H9 (cell line): ENCODE data around the gene ARHGAP26. TPM values are rescaled to one million over a fixed set of nuclear protein-coding genes. Genes with fewer than 3 reads are reported as not detected.

ENCODE experiments used
- DNase-seq: peaks from one replicate; pipeline ENCODE4 v3.0.0-alpha.2; 2017
- H2AFZ ChIP-seq: one replicate; pipeline ENCODE4 v1.6.1; 2013; ENCODE audit warnings: mild to moderate bottlenecking, low read length, control low read depth, moderate library complexity
- H2AK5ac ChIP-seq: 2 replicates; pipeline ENCODE4 v1.6.1; 2013; ENCODE audit warnings: low read length, control low read depth, mixed read lengths; ENCODE audit not compliant: insufficient read length
- H2BK120ac ChIP-seq: one replicate; pipeline ENCODE4 v1.6.1; 2013; ENCODE audit warnings: low read depth, mild to moderate bottlenecking, low read length, control low read depth, inconsistent platforms; ENCODE audit not compliant: poor library complexity, severe bottlenecking
- H2BK12ac ChIP-seq: 2 replicates; pipeline ENCODE4 v1.6.1; 2013; ENCODE audit warnings: low read length, control low read depth, mixed read lengths, low read depth; ENCODE audit not compliant: insufficient read length
- H2BK15ac ChIP-seq: 2 replicates; pipeline ENCODE4 v1.6.1; 2013; ENCODE audit warnings: low read depth, low read length, control low read depth
- H2BK20ac ChIP-seq: one replicate; pipeline ENCODE4 v1.6.1; 2013; ENCODE audit warnings: low read depth, mild to moderate bottlenecking, low read length, control low read depth, inconsistent platforms; ENCODE audit not compliant: poor library complexity, severe bottlenecking
- H2BK5ac ChIP-seq: 2 replicates; pipeline ENCODE4 v1.6.1; 2013; ENCODE audit warnings: low read length, control low read depth, mixed read lengths; ENCODE audit not compliant: insufficient read length
- H3K14ac ChIP-seq: 2 replicates; pipeline ENCODE4 v1.6.1; 2013; ENCODE audit warnings: low read length, control low read depth; ENCODE audit not compliant: insufficient read depth
- H3K18ac ChIP-seq: 2 replicates; pipeline ENCODE4 v1.6.1; 2013; ENCODE audit warnings: low read depth, mild to moderate bottlenecking, mixed read lengths, low read length, control low read depth; ENCODE audit not compliant: insufficient read length
- H3K23ac ChIP-seq: 2 replicates; pipeline ENCODE4 v1.6.1; 2013; ENCODE audit warnings: low read length, control low read depth, mixed read lengths, low read depth; ENCODE audit not compliant: insufficient read length
- H3K23me2 ChIP-seq: 2 replicates; pipeline ENCODE4 v1.6.1; 2013; ENCODE audit warnings: low read depth, mild to moderate bottlenecking, mixed read lengths, low read length, control low read depth; ENCODE audit not compliant: insufficient read length, poor library complexity, severe bottlenecking
- H3K27ac ChIP-seq: 2 replicates; pipeline ENCODE4 v1.5.1; 2013; ENCODE audit warnings: low read length, control low read depth, mixed read lengths, low read depth; ENCODE audit not compliant: insufficient read length
- H3K27me3 ChIP-seq: 2 replicates; pipeline ENCODE4 v1.6.1; 2013; ENCODE audit warnings: low read length, control low read depth, inconsistent platforms; ENCODE audit not compliant: insufficient read depth
- H3K4ac ChIP-seq: 2 replicates; pipeline ENCODE4 v1.6.1; 2013; ENCODE audit warnings: low read depth, mild to moderate bottlenecking, control low read depth, inconsistent platforms, low read length, moderate library complexity
- H3K4me1 ChIP-seq: 2 replicates; pipeline ENCODE4 v1.6.1; 2013; ENCODE audit warnings: low read length, control low read depth, inconsistent platforms; ENCODE audit not compliant: insufficient read depth
- H3K4me2 ChIP-seq: 2 replicates; pipeline ENCODE4 v1.6.1; 2013; ENCODE audit warnings: low read length, control low read depth, mixed read lengths; ENCODE audit not compliant: insufficient read length, insufficient read depth
- H3K56ac ChIP-seq: 2 replicates; pipeline ENCODE4 v1.6.1; 2013; ENCODE audit warnings: low read depth, mild to moderate bottlenecking, mixed read lengths, low read length, control low read depth; ENCODE audit not compliant: insufficient read length
- H3K79me1 ChIP-seq: 2 replicates; pipeline ENCODE4 v1.6.1; 2013; ENCODE audit warnings: low read depth, mild to moderate bottlenecking, moderate library complexity, low read length, control low read depth, inconsistent platforms; ENCODE audit not compliant: insufficient read depth, poor library complexity, severe bottlenecking
- H3K79me2 ChIP-seq: 2 replicates; pipeline ENCODE4 v1.6.1; 2013; ENCODE audit warnings: low read length, control low read depth, inconsistent platforms; ENCODE audit not compliant: insufficient read depth
- H3K9ac ChIP-seq: 2 replicates; pipeline ENCODE4 v1.6.1; 2013; ENCODE audit warnings: low read length, control low read depth, mixed read lengths; ENCODE audit not compliant: insufficient read length; ENCODE audit errors: extremely low read depth
- H3K9me3 ChIP-seq: one replicate; pipeline ENCODE4 v1.6.1; 2013; ENCODE audit warnings: low read depth, low read length, inconsistent platforms; ENCODE audit not compliant: control insufficient read depth
- H3T11ph ChIP-seq: one replicate; pipeline ENCODE4 v1.6.1; 2013; ENCODE audit warnings: mild to moderate bottlenecking, low read length, control low read depth, inconsistent platforms
- H4K20me1 ChIP-seq: one replicate; pipeline ENCODE4 v1.6.1; 2013; ENCODE audit not compliant: control insufficient read depth, insufficient read length, insufficient read depth
- H4K5ac ChIP-seq: 2 replicates; pipeline ENCODE4 v1.6.1; 2013; ENCODE audit warnings: low read depth, mild to moderate bottlenecking, mixed read lengths, low read length, control low read depth; ENCODE audit not compliant: insufficient read length
- H4K8ac ChIP-seq: replicated peaks from 2 replicates; pipeline ENCODE4 v1.6.1; 2013; ENCODE audit warnings: low read length, control low read depth, mixed read lengths, low read depth; ENCODE audit not compliant: insufficient read length
- H4K91ac ChIP-seq: 2 replicates; pipeline ENCODE4 v1.6.1; 2013; ENCODE audit warnings: low read depth, mild to moderate bottlenecking, moderate library complexity, mixed read lengths, low read length, control low read depth; ENCODE audit not compliant: insufficient read length
- H3K27ac Mint-ChIP-seq, 3 experiments: 2 replicates in 2 of 3; 3 replicates in 1 of 3; pipeline ENCODE4 v1.8.0; 2020 to 2021; ENCODE audit warnings: mixed read lengths in 3 of 3, mild to moderate bottlenecking in 1 of 3, moderate library complexity in 1 of 3
- H3K27me3 Mint-ChIP-seq: 2 replicates; pipeline ENCODE4 v1.8.0; 2021; ENCODE audit warnings: low read depth, mild to moderate bottlenecking, moderate library complexity, mixed read lengths
- H3K36me3 Mint-ChIP-seq, 3 experiments: 2 replicates in 2 of 3; 3 replicates in 1 of 3; pipeline ENCODE4 v1.8.0; 2020 to 2021; ENCODE audit warnings: low read depth in 3 of 3, mixed read lengths in 3 of 3; ENCODE audit not compliant: insufficient read depth in 1 of 3
- H3K4me1 Mint-ChIP-seq, 2 experiments: 2 replicates each; pipeline ENCODE4 v1.8.0; 2020; ENCODE audit warnings: mixed read lengths in 2 of 2
- H3K4me3 Mint-ChIP-seq, 2 experiments: 2 replicates in 1 of 2; 3 replicates in 1 of 2; pipeline ENCODE4 v1.8.0; 2020 to 2021; ENCODE audit warnings: mild to moderate bottlenecking in 2 of 2, mixed read lengths in 2 of 2, moderate library complexity in 1 of 2
- H3K9me3 Mint-ChIP-seq, 2 experiments: 2 replicates in 1 of 2; 3 replicates in 1 of 2; pipeline ENCODE4 v1.8.0; 2020; ENCODE audit warnings: mild to moderate bottlenecking in 2 of 2, mixed read lengths in 2 of 2, moderate library complexity in 1 of 2
- CTCF ChIP-seq: fragments of 200-600 bp; sonication (generic); conservative IDR thresholded peaks from 3 replicates; pipeline ENCODE4 v1.8.0; 2021; ENCODE audit warnings: antibody characterized with exemption, mild to moderate bottlenecking
- WGBS: extraction: QIAGEN DNeasy Blood & Tissue Kit; methylation state at CpG from one replicate; pipeline ENCODE4 v1.1.7; 2013; ENCODE audit warnings: missing lambda C conversion rate, low lambda C conversion rate, mixed read lengths; ENCODE audit not compliant: insufficient read length; ENCODE audit errors: extremely low coverage; 5-methylcytosine and 5-hydroxymethylcytosine counted together
- total RNA-seq: library from RNA; stranded (reverse); gene quantifications from 2 replicates; pipeline ENCODE4 v1.2.1, GENCODE V29; 2021

Gene ARHGAP26
- total RNA-seq, 1 experiment from 2014 or later = 13.8 TPM

GRCh38 chr5:142872795-142873194, 102.6 kb downstream of the ARHGAP26 start:
- H3K4me1 Mint-ChIP-seq = peaks cover 28 to 32% of the 10 kb centered on the region in 2 experiments
- no peak overlapping the region for H3K4me2 ChIP-seq
- H3K27ac Mint-ChIP-seq = peak overlapping the region in 1 of 3 experiments; percentile 83; a peak in 3 of 7 replicates

More at GRCh38 chr5:142872795-142873194, 102.6 kb downstream of the ARHGAP26 start:
- DNase-seq = no peak
- WGBS = no CpG with 5 or more reads among the region's 3 CpGs
- no peaks in the 10 kb centered on the region for H3K27me3 Mint-ChIP-seq
- Histone ChIP-seq H3K9me3 (no peaks in the 10 kb centered on the region), H3T11ph (no peak overlapping the region), H2AFZ (no peak overlapping the region), H3K27ac (no peak overlapping the region), H3K4ac (no peak overlapping the region), H4K91ac (no peak overlapping the region), H4K8ac (no peak overlapping the region), H2AK5ac (no peak overlapping the region), H3K23me2 (no peaks in the 10 kb centered on the region), H3K79me2 (no peaks in the 10 kb centered on the region), H2BK15ac (no peak overlapping the region), H4K20me1 (no peaks in the 10 kb centered on the region), H3K4me1 (no peaks in the 10 kb centered on the region), H3K18ac (no peak overlapping the region), H3K27me3 (no peaks in the 10 kb centered on the region), H2BK12ac (no peak overlapping the region), H3K14ac (no peak overlapping the region), H2BK120ac (no peak overlapping the region), H3K9ac (no peak overlapping the region), H3K23ac (no peak overlapping the region), H4K5ac (no peak overlapping the region), H3K56ac (no peak overlapping the region), H2BK5ac (no peak overlapping the region), H3K79me1 (no peaks in the 10 kb centered on the region), H2BK20ac (no peak overlapping the region)
- no peaks in the 10 kb centered on the region for H3K9me3 Mint-ChIP-seq
- no peak overlapping the region for H3K4me3 Mint-ChIP-seq
- TF ChIP-seq CTCF = no peak
- H3K36me3 Mint-ChIP-seq = peaks cover 0 to 5% (median 0%) of the 10 kb centered on the region in 3 experiments; a peak in 3 of 7 replicates
